HG03025 (cell line): ENCODE data around the gene NOTCH4.
"Not testable (repeated sequence)": the region's sequence is repeated elsewhere in the genome, so short reads cannot be mapped to it uniquely, and the experiment has no call there.

Source experiments
- ATAC-seq: cut with Tn5 transposase; IDR thresholded peaks from one replicate; pipeline ENCODE4 v1.9.1; 2021; ENCODE audit warnings: mild to moderate bottlenecking, moderate library complexity; ENCODE audit not compliant: unreplicated experiment, low FRiP score

Gene NOTCH4

GRCh38 chr6:32223258-32224235, at the start of gene NOTCH4:
NOTCH4 (minus strand) TSS chr6:32224067; CDS start chr6:32223928, 139 bp downstream.
- ATAC-seq, result no peak

- no peak for ATAC-seq
These were observed 47.6 kb upstream of the NOTCH4 start for GRCh38 chr6:32271429-32271828.

DNA sequence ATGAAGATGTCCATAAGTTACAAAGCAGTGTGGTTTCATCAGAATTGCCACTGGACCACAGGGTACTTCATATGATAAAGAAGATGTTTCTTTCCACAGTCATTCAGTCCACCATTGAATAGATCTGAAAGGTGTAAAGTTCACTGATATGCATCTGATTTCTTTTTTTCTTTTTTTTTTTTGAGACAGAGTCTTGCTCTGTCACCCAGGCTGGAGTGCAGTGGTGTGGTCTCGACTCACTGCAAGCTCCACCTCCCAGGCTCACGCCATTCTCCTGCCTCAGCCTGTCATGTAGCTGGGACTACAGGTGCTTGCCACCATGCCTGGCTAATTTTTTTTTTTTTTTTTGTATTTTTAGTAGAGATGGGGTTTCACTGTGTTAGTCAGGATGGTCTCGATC, 44.6 kb upstream of the NOTCH4 start:
- ATAC-seq, result not testable (repeated sequence)

DNA sequence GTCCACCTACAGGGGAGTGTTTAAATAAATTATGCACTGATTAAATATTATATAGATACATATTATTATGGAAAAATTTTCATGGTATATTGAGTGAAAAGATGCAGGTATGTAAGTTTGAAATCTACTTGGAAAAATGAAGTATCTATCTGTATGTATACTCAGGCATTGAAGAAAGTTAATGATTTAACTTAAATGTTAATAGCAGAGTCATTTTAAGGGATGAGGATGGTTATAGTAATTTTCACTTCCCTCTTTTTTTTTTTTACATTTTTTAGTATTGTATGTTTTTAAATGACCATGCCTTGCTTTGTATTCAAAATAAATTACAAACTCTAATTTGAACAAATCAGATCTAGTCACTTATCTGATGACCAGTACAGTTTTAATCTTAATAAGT, 43.2 kb upstream of the NOTCH4 start:
- no peak for ATAC-seq

DNA sequence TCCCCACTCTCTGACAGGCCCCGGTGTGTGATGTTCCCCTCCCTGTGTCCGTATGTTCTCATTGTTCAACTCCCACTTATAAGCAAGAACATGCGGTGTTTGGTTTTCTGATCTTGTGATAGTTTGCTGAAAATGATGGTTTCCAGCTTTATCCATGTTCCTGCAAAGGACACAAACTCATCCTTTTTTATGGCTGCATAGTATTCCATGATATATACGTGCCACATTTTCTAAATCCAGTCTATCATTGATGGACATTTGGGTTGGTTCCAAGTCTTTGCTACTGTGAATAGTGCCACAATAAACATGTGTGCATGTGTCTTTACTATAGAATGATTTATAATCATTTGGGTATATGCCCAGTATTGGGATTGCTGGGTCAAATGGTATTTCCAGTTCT, 33.4 kb upstream of the NOTCH4 start:
- ATAC-seq, result not testable (repeated sequence)

- ATAC-seq, result no peak
These were observed 31.6 kb upstream of the NOTCH4 start for GRCh38 chr6:32255199-32256153.

DNA sequence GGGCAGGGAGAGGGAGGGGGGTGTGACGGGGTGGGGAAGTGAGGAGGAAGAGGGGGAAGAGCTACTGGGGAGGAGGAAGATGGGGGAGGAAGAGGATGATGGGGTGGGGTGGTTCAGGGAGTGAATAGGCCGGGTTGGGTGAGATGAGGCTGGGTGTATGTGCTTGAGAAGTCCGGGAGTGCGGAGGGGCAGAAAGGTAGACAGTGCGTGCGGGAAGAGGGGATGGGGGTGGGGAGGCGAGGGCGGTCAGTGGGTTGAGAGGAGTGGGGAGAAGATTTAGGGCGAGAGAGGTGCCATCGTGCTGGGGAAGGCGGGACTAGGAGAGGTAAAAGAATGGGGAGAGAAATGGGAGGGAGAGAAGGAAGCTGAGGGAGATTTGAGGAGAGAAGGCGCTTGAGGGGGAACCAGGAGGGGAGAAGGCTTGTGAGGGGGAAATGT, 30.9 kb upstream of the NOTCH4 start:
- no peak for ATAC-seq

GRCh38 chr6:32252331-32253009, 28.6 kb upstream of the NOTCH4 start:
- no peak for ATAC-seq

DNA sequence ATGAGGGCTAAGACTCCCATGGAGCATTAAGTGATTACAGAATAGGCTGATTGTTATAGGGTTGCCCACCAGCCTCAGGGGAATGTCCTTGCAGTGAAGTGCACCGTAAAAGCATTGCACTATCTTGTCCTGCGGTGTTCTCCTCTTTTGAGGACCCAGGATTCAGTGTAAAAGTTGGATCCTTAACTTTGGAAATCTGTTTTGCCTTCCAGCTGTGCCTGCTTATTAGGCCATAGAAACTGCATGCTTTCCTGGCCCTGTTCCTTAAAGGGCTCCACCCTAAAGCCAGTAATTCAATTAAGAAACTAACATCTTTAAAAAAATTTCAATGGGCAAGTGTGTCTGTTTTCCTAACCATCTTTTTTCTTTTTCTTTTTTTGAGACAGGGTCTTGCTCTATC, 25.4 kb upstream of the NOTCH4 start:
- no peak for ATAC-seq

GRCh38 chr6:32247401-32247800, 23.5 kb upstream of the NOTCH4 start:
- ATAC-seq, result no peak

GRCh38 chr6:32244946-32245398, 21.1 kb upstream of the NOTCH4 start:
- ATAC-seq, result no peak

- no peak for ATAC-seq
These were observed 20.4 kb upstream of the NOTCH4 start for GRCh38 chr6:32244270-32244669.

GRCh38 chr6:32242318-32242813, 18.5 kb upstream of the NOTCH4 start:
- ATAC-seq, result not testable (repeated sequence)

DNA sequence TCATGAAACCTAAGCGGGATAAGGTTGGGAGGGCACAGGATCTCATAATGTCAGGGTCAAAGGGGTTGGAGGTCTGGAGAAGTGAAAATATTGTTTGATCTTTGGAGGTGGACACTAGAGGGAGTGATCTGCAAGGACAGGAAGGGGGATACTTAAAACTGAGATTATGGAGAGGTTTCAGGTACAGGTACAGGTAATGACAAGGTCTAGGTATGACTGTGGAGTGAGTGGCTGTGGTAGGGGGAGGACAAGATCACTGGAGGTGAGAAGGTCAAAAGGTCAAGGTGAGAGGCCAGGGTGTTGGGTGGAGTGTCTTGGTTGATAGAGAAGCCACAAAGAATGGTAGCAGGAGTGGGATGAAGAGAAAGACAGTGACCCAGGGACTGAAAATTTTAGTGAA, 16.8 kb upstream of the NOTCH4 start:
- no peak for ATAC-seq

- ATAC-seq, result no peak
These were observed 15.6 kb upstream of the NOTCH4 start for GRCh38 chr6:32239462-32239861.

GRCh38 chr6:32234934-32235333, 11.1 kb upstream of the NOTCH4 start:
- no peak for ATAC-seq

GRCh38 chr6:32226434-32226833, 2.6 kb upstream of the NOTCH4 start:
- ATAC-seq, result no peak

DNA sequence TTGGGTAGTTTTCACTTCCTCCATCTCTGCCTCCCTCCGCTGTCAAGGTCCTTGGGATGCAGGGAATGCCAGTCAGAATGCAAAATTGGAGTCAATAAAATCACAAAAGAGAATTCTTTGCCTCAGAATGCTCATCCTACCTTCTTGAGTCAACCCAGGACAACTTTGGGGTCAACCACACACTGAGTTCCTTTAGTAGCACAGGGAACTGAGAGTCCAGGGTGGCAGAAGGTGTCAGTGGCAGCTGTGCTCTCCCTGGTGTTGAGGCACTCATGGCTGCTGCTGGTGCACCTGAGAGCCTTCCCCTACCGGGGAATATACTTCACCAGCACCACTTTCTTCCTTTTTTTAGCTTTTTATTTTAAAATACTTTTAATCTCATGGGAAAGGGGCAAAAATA, 829 bp upstream of the NOTCH4 start:
- no peak for ATAC-seq

DNA sequence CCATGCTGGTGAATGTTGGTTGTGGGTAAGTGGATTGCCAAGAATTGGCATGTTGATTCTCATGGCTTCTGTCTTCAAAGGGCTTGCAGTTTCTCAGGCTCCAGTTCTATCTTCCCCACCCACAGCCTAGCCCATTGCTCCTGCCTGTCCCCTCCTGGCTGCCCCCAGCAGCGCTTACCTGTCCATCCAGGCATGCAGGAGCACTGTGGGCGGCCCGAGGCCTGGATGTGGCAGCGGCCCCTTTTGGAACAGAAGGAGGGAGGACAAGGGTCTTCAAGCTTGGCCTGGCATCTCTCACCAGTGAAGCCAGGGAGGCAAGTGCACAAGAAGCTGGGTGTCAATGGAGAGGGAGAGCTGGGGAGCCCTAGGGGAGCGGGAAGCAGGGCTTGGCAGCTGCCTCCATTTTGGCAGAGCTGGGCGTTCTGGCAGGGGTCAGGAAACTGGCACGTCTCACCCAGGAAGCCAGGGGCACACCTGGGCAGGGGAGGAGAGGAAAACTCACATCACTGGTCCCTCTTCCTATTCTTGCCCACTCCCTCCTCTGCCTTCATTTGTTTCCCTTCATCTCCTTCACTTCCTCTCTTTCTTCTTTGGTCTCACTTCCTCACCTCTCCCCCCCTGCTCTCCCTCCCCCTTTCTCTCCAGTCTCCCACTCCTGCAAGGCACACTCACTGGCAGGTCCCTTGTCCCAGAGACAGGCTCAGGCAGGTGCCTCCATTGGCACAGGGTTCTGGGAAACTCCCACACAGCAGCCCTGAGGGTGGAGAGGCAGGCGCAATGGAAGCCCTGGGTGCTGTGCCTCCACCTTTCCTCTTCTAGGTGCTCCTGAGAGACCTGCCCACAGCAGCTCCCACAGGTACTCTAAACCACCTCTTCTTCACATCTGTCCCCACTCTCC, 1.3 kb downstream of the NOTCH4 start:
- no peak for ATAC-seq
